ENCODE data around the gene SPATA13.

- TF ChIP-seq EZH2phosphoT487 (IDR thresholded peaks at IDR 0.05; ENCODE audit: insufficient read depth, low read depth), result no peak
- TF ChIP-seq EZH2 (IDR thresholded peaks at IDR 0.05; ENCODE audit: insufficient read depth, poor library complexity, severe bottlenecking), result no peak
These were observed 112.1 kb downstream of the SPATA13 start for GRCh38 chr13:24272452-24273161.

Data from GM23248 (cell line).